ENCODE measurements around the gene P4HA2. TPM values are rescaled to one million over a fixed set of nuclear protein-coding genes. Genes with fewer than 3 reads are reported as not detected.

Gene P4HA2
- total and polyA plus RNA-seq, 2 donors (not counting 3 experiments of a cell fraction or from before 2014, with no cell fraction given) = 37.6 to 58.7 TPM

DNA sequence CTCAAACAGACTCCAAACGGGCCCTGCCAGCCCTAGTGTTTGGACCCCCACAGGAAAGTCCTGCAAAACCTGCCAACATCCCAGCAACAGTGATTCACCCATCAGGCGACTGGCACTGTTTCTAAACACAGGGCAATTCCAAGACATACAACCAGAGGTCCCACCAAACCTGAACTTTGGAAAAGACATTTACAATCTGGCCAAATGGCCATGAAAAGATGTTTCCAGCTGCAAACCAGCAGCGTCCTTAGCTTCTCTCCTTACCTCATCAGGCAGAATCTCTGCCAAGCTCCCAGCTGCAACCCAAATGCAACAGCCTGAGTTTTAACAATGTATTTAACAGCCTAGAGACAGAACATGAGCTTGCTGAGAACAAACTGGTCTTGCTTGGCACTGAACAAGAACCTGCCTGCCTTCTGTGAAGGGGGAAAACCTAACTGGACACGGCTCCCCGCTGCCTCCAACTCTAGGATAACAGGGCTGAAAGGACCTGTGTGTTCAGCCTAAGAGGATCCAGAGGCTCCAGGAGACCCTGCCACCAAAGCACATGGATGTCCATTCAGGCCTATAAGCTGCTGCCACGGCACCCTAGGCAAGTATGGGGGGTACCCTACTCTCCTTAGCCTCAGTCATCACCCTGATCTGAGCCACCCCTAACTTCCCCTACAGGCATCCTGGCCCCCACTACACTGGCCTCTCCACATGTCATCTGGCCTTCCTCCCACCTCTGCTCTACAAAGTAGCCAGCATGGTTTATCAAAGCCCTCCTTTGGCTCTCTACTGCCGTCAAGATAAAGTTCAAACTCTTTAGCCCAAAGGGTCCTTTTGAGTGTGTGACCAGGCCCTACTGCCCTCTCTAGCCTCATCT, 5.6 kb downstream of the P4HA2 start:
- CTCF ChIA-PET = interaction anchor here (1.2 kb wide), 1 partner anchor 15 kb away, joined by 4 read pairs; no protein-coding TSS in a partner anchor
- FAIRE-seq (no peak), DNase-seq (ENCODE audit: low read depth, low spot score) (peak; percentile 41)
- dilution Hi-C loops (cut with MboI; ENCODE audit: extremely low pct_ligation_motif_present, low sequenced_read_pairs) (no loop called here), intact Hi-C loops (cut with micrococcal nuclease) (no loop called here)
- Histone ChIP-seq H3K79me2 (ENCODE audit: control insufficient read depth, insufficient read depth, low read length) (no peaks in the 10 kb centered on the region), H2AFZ (ENCODE audit: low read depth, low read length) (no peak overlapping the region), H3K9me3 (replicated peaks; ENCODE audit: control insufficient read depth, insufficient read depth, low read length) (no peaks in the 10 kb centered on the region), H3K4me3 (replicated peaks in 1 of 3; ENCODE audit: insufficient read depth in 1 of 3, low read depth in 1 of 3, low read length in 3 of 3) (no peak overlapping the region), H3K4me1 (ENCODE audit: control insufficient read depth, extremely low read depth, insufficient read depth, low read length) (no peaks in the 10 kb centered on the region), H4K20me1 (replicated peaks; ENCODE audit: control insufficient read depth, extremely low read depth, insufficient read depth, low read length) (no peaks in the 10 kb centered on the region), H3K4me2 (ENCODE audit: insufficient read depth, low read length) (no peak overlapping the region), H3K27me3 (ENCODE audit: control insufficient read depth in 2 of 2, insufficient read depth in 2 of 2, low read length in 2 of 2) (no peaks in the 10 kb centered on the region), H3K27ac (ENCODE audit: insufficient read depth, low read depth, low read length) (no peak overlapping the region), H3K9ac (replicated peaks; ENCODE audit: extremely low read depth, insufficient read depth, low read length) (no peak overlapping the region), H3K9me1 (replicated peaks; ENCODE audit: control insufficient read depth, extremely low read depth, insufficient read depth, low read length) (no peaks in the 10 kb centered on the region), H3K36me3 (ENCODE audit: control insufficient read depth in 2 of 2, extremely low read depth in 1 of 2, insufficient read depth in 2 of 2, low read length in 2 of 2) (peaks cover 2 to 3% of the 10 kb centered on the region in 2 experiments)
- BruUV-seq (replicated peaks) = no TSS peak
- no peak for TF ChIP-seq POLR2AphosphoS5 (IDR thresholded peaks at IDR 0.05; ENCODE audit: insufficient read depth, low read depth, low read length)
- no peak for TF ChIP-seq FOS (IDR thresholded peaks at IDR 0.05; ENCODE audit: borderline replicate concordance, insufficient read depth, low read length)
- no peak for TF ChIP-seq MAX (IDR thresholded peaks at IDR 0.05; ENCODE audit: insufficient read depth, insufficient read length)
- TF ChIP-seq JUN (IDR thresholded peaks at IDR 0.05; ENCODE audit: borderline replicate concordance, insufficient read depth, insufficient read length, low read depth) = no peak
- TF ChIP-seq POLR2A (IDR thresholded peaks at IDR 0.05; ENCODE audit: low read depth, low read length) = no peak
- TF ChIP-seq, protein P1, sequence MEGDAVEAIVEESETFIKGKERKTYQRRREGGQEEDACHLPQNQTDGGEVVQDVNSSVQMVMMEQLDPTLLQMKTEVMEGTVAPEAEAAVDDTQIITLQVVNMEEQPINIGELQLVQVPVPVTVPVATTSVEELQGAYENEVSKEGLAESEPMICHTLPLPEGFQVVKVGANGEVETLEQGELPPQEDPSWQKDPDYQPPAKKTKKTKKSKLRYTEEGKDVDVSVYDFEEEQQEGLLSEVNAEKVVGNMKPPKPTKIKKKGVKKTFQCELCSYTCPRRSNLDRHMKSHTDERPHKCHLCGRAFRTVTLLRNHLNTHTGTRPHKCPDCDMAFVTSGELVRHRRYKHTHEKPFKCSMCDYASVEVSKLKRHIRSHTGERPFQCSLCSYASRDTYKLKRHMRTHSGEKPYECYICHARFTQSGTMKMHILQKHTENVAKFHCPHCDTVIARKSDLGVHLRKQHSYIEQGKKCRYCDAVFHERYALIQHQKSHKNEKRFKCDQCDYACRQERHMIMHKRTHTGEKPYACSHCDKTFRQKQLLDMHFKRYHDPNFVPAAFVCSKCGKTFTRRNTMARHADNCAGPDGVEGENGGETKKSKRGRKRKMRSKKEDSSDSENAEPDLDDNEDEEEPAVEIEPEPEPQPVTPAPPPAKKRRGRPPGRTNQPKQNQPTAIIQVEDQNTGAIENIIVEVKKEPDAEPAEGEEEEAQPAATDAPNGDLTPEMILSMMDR (IDR thresholded peaks at IDR 0.05; ENCODE audit: extremely low read depth in 1 of 2, insufficient read depth in 1 of 2, low read depth in 1 of 2, low read length in 2 of 2) = peak in 1 of 2 donors; percentile 2
- TF ChIP-seq MYC (IDR thresholded peaks at IDR 0.05; ENCODE audit: low read depth, low read length) = no peak
- no peak for TF ChIP-seq GATA2 (IDR thresholded peaks at IDR 0.05; ENCODE audit: insufficient read depth, insufficient read length, low read depth, low read length)
- no peak for TF ChIP-seq EZH2 (IDR thresholded peaks at IDR 0.05; ENCODE audit: borderline replicate concordance, low read depth, low read length, severe bottlenecking)
- POLR2A ChIA-PET = no interaction called here

Measured in endothelial cell of umbilical vein (primary cell).